HepG2 (cell line): Measurements from ENCODE around the gene KRT73. TPM values are rescaled to one million over a fixed set of nuclear protein-coding genes. Genes with fewer than 3 reads are reported as not detected.

ENCODE experiments used
- ATAC-seq: fragments of 200-7000 bp; cut with Tn5 transposase; 3 replicates; pipeline ENCODE4 v1.9.1; 2020; ENCODE audit warnings: mild to moderate bottlenecking, moderate library complexity
- BruUV-seq: library from RNA; stranded (reverse); fragments of 400-500 nt; replicated peaks from 2 replicates; lab custom pipeline; 2021; lab: Mats Ljungman, UMichigan
- CTCF ChIA-PET: fragments of 300-600 bp; formaldehyde crosslinking; extraction: SDS; loops from one replicate; lab custom pipeline; 2021; ENCODE audit warnings: low total read pairs, inconsistent platforms, low intra/inter-chr PET ratio; lab: Yijun Ruan, JAX
- POLR2A ChIA-PET: fragments of 350-600 bp; sonication (Branson Sonifier 250); formaldehyde crosslinking; loops from one replicate; lab custom pipeline; 2020; ENCODE audit warnings: antibody characterized with exemption, inconsistent platforms; lab: Yijun Ruan, JAX
- DNase-seq: peaks from one replicate; pipeline ENCODE4 v3.0.0-alpha.2; 2015; ENCODE audit warnings: low spot score
- FAIRE-seq: peaks from 3 replicates; lab custom pipeline; 2011; peaks lifted over from hg19 to GRCh38; lab: Jason Lieb, UNC
- H2AFZ ChIP-seq: one replicate; pipeline ENCODE4 v1.6.1; 2011; ENCODE audit warnings: low read length, inconsistent platforms
- H3K27ac ChIP-seq: fragments of 300-600 bp; 3 replicates; pipeline ENCODE4 v1.8.0; 2011; ENCODE audit warnings: mixed run types, mild to moderate bottlenecking, mixed read lengths, low read length, inconsistent platforms; ENCODE audit not compliant: insufficient read depth; ENCODE audit errors: extremely low read length
- H3K27me3 ChIP-seq, 2 experiments: fragments of 200-600 bp in 1 of 2; 2 replicates in 1 of 2; 3 replicates in 1 of 2; pipeline versions ENCODE4 v1.6.0 to v1.8.0; 2011; ENCODE audit warnings: low read length in 2 of 2, mild to moderate bottlenecking in 2 of 2, moderate library complexity in 2 of 2, inconsistent platforms in 1 of 2; ENCODE audit not compliant: insufficient read depth in 2 of 2, control insufficient read depth in 1 of 2
- H3K36me3 ChIP-seq, 2 experiments: fragments of 200-600 bp in 1 of 2; replicated peaks in 1 of 2; 2 replicates in 1 of 2; 3 replicates in 1 of 2; pipeline versions ENCODE4 v1.5.1 to v1.8.0; 2011; ENCODE audit warnings: low read length in 2 of 2, inconsistent platforms in 1 of 2; ENCODE audit not compliant: insufficient read depth in 2 of 2, control insufficient read depth in 1 of 2
- H3K4me1 ChIP-seq: 2 replicates; pipeline ENCODE4 v1.5.1; 2012; ENCODE audit warnings: low read length, inconsistent platforms; ENCODE audit not compliant: insufficient read depth
- H3K4me2 ChIP-seq: 2 replicates; pipeline ENCODE4 v1.6.0; 2011; ENCODE audit warnings: low read depth, low read length, inconsistent platforms
- H3K4me3 ChIP-seq, 3 experiments: fragments of 200-600 bp in 1 of 3; sonication (generic), shearing (Covaris generic) in 1 of 3; replicated peaks in 1 of 3; 2 replicates each; pipeline ENCODE4 v1.5.1; 2011 to 2016; ENCODE audit warnings: low read length in 3 of 3, inconsistent platforms in 2 of 3, low read depth in 2 of 3, mild to moderate bottlenecking in 2 of 3, control low read depth in 1 of 3, mixed read lengths in 1 of 3; ENCODE audit not compliant: insufficient read depth in 1 of 3
- H3K79me2 ChIP-seq: one replicate; pipeline ENCODE4 v1.6.1; 2011; ENCODE audit warnings: low read length, inconsistent platforms; ENCODE audit not compliant: insufficient read depth
- H3K9ac ChIP-seq: 2 replicates; pipeline ENCODE4 v1.6.0; 2011; ENCODE audit warnings: mild to moderate bottlenecking, low read depth, low read length, inconsistent platforms; ENCODE audit not compliant: insufficient read depth
- H3K9me3 ChIP-seq: 2 replicates; pipeline ENCODE4 v1.5.1; 2012; ENCODE audit warnings: mild to moderate bottlenecking, low read length
- H4K20me1 ChIP-seq: 2 replicates; pipeline ENCODE4 v1.6.0; 2011; ENCODE audit warnings: inconsistent platforms, mild to moderate bottlenecking, low read length, moderate library complexity; ENCODE audit not compliant: insufficient read depth
- AHR ChIP-seq: IDR thresholded peaks from 2 replicates; pipeline ENCODE4 v1.6.1; 2018; ENCODE audit warnings: missing genetic modification reagents, missing compliant biosample characterization
- FOXO1 ChIP-seq: sonication (generic); formaldehyde crosslinking; IDR thresholded peaks from 2 replicates; pipeline ENCODE4 v1.4.0; 2020; ENCODE audit warnings: missing genetic modification reagents
- HHEX ChIP-seq: IDR thresholded peaks from 2 replicates; pipeline ENCODE4 v1.6.1; 2016; ENCODE audit warnings: control low read depth
- IRF1 ChIP-seq: sonication (generic); formaldehyde crosslinking; IDR thresholded peaks from 2 replicates; pipeline ENCODE4 v1.4.0; 2020; ENCODE audit warnings: low read depth, mild to moderate bottlenecking, missing genetic modification reagents
- RCOR2 ChIP-seq: IDR thresholded peaks from 2 replicates; pipeline ENCODE4 v1.6.1; 2016; ENCODE audit warnings: missing biosample characterization, missing genetic modification reagents
- REL ChIP-seq: sonication (generic); formaldehyde crosslinking; conservative IDR thresholded peaks from 2 replicates; pipeline ENCODE4 v1.8.0; 2022; ENCODE audit warnings: mild to moderate bottlenecking, missing genetic modification reagents, moderate library complexity
- TRAFD1 ChIP-seq: sonication (generic); formaldehyde crosslinking; IDR thresholded peaks from 2 replicates; pipeline ENCODE4 v1.5.1; 2020; ENCODE audit warnings: missing genetic modification reagents, mild to moderate bottlenecking, borderline replicate concordance
- YEATS4 ChIP-seq: sonication (generic); formaldehyde crosslinking; IDR thresholded peaks from 2 replicates; pipeline ENCODE4 v1.4.0; 2020; ENCODE audit warnings: missing genetic modification reagents, borderline replicate concordance
- WGBS: methylation state at CpG from one replicate; pipeline ENCODE4 v1.1.6; 2017; ENCODE audit warnings: low lambda C conversion rate; 5-methylcytosine and 5-hydroxymethylcytosine counted together
- in situ Hi-C: cut with HindIII; loops from 2 replicates; pipeline ENCODE4 v1.10.0; 2017; ENCODE audit warnings: low pct_unique_long_range_greater_than_20kb; ENCODE audit not compliant: extremely low pct_ligation_motif_present
- intact Hi-C: fragments of 100-400 bp; cut with micrococcal nuclease; formaldehyde crosslinking; loops from one replicate; pipeline ENCODE4 v1.10.0; 2022; ENCODE audit not compliant: unreplicated experiment
- polyA plus RNA-seq, 8 experiments: library from polyadenylated mRNA; depleted of rRNA in 3 of 8; stranded (reverse) in 7 of 8; unstranded in 1 of 8; fragments of >200 nt; fragmentation: Illumina TruSeq in 4 of 8; extraction: Trizol in 4 of 8; gene quantifications; 2 replicates each; pipeline versions ENCODE4 v1.2.1 to v1.2.3, GENCODE V29; 2011 to 2016; ENCODE audit warnings: low read depth in 4 of 8, missing spikeins in 1 of 8, mixed read lengths in 1 of 8; ENCODE audit not compliant: insufficient read depth in 1 of 8
- total RNA-seq, 5 experiments: library from RNA; depleted of rRNA; stranded (reverse); fragments of >200 nt; fragmentation: Illumina TruSeq; extraction: Trizol; gene quantifications; 2 replicates each; pipeline ENCODE4 v1.2.3, GENCODE V29; 2016; ENCODE audit warnings: low read depth in 1 of 5
- TF ChIP-seq, protein P1 (sequence below), 2 experiments: sonication (generic) in 1 of 2; formaldehyde crosslinking in 1 of 2; IDR thresholded peaks; 2 replicates each; pipeline versions ENCODE4 v1.5.1 to v1.6.1; 2011 to 2020; ENCODE audit warnings: borderline replicate concordance in 1 of 2, low read depth in 1 of 2, low read length in 1 of 2, mild to moderate bottlenecking in 1 of 2, missing genetic modification reagents in 1 of 2, moderate library complexity in 1 of 2

The KRT73 gene
- total and polyA plus RNA-seq, 2 of the 13 experiments (the other 11 are each of a cell fraction or from before 2014, with no cell fraction given), result not detected

DNA sequence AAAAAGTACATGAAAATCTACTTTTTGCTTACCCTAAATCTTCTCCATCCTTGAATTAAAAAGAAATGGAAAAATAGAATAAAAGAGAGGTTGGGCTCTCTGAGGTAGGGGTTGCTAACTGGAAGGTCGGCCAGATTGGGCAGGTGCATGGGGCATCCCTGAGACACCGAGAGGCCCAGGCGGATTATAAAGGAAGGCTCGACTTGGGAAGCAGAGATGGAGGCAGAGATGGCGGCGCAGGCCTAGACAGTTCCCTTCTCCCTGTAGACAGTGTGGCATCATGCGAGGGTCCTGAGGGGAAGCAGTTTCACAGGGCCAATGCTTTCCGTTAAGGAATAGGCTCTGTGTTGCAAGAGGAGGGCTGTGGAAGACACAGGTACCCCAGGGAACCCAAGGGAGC is 41.0 kb downstream of the KRT73 start:
- no peak for TF ChIP-seq FOXO1 (CRISPR knock-in tag)
- no peak for TF ChIP-seq YEATS4 (CRISPR knock-in tag)
- Histone ChIP-seq H3K4me2 (no peak overlapping the region), H3K27me3 (peaks cover 2 to 68% of the 10 kb centered on the region in 2 experiments; a peak in 2 of 5 replicates), H3K9ac (no peak overlapping the region), H3K36me3 (no peaks in the 10 kb centered on the region), H3K9me3 (no peaks in the 10 kb centered on the region), H3K4me3 (no peak overlapping the region), H3K79me2 (no peaks in the 10 kb centered on the region), H4K20me1 (no peaks in the 10 kb centered on the region), H3K4me1 (no peaks in the 10 kb centered on the region), H2AFZ (no peak overlapping the region), H3K27ac (no peak overlapping the region)
- ChIA-PET POLR2A (no interaction called here), CTCF (no interaction called here)
- intact Hi-C loops (no loop called here), in situ Hi-C loops (no loop called here)
- ATAC-seq (no peak), FAIRE-seq (no peak), DNase-seq (no peak)
- BruUV-seq, result no TSS peak
- 17% methylated on average over 8 of the region's 8 CpGs for WGBS

GRCh38 chr12:52575948-52576347 is 42.4 kb downstream of the KRT73 start:
- no peaks in the 10 kb centered on the region for H3K36me3 ChIP-seq
- peaks cover 2 to 70% of the 10 kb centered on the region in 2 experiments; a peak in 4 of 5 replicates for H3K27me3 ChIP-seq
- no peak overlapping the region for H3K4me2 ChIP-seq
- no peaks in the 10 kb centered on the region for H3K79me2 ChIP-seq
- in situ Hi-C loops (no loop called here), intact Hi-C loops (no loop called here)
- WGBS, result 28% methylated on average over 3 of the region's 3 CpGs
- no peak overlapping the region for H3K9ac ChIP-seq
- H2AFZ ChIP-seq, result no peak overlapping the region
- DNase-seq (no peak), FAIRE-seq (no peak), ATAC-seq (no peak)
- CTCF ChIA-PET, result no interaction called here
- no peak overlapping the region for H3K4me3 ChIP-seq
- H3K4me1 ChIP-seq, result no peaks in the 10 kb centered on the region
- POLR2A ChIA-PET, result no interaction called here
- BruUV-seq, result no TSS peak
- no peaks in the 10 kb centered on the region for H4K20me1 ChIP-seq
- H3K27ac ChIP-seq, result no peak overlapping the region
- no peaks in the 10 kb centered on the region for H3K9me3 ChIP-seq
- TF ChIP-seq AHR (CRISPR knock-in tag), result no peak
- no peak for TF ChIP-seq RCOR2 (CRISPR knock-in tag)
- no peak for TF ChIP-seq REL (CRISPR knock-in tag)
- no peak for TF ChIP-seq TRAFD1 (CRISPR knock-in tag)
- TF ChIP-seq, protein P1, sequence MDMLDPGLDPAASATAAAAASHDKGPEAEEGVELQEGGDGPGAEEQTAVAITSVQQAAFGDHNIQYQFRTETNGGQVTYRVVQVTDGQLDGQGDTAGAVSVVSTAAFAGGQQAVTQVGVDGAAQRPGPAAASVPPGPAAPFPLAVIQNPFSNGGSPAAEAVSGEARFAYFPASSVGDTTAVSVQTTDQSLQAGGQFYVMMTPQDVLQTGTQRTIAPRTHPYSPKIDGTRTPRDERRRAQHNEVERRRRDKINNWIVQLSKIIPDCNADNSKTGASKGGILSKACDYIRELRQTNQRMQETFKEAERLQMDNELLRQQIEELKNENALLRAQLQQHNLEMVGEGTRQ (IDR thresholded peaks at IDR 0.05; ENCODE audit: low read depth, low read length), result no peak
- TF ChIP-seq, protein P1 (CRISPR knock-in tag; IDR thresholded peaks at IDR 0.05; ENCODE audit: borderline replicate concordance), result no peak
- no peak for TF ChIP-seq IRF1
- no peak for TF ChIP-seq HHEX
